ENCODE results near the gene ADARB1.

ADARB1 gene

GRCh38 chr21:45056296-45056904 is 18.0 kb upstream of the ADARB1 start:
- POLR2A ChIA-PET, result no interaction called here
- no peaks in the 10 kb centered on the region for H3K9me3 ChIP-seq (ENCODE audit: control insufficient read depth, insufficient read depth, low read depth, low read length)
- no peak overlapping the region for H3K27ac ChIP-seq (ENCODE audit: extremely low read depth, low read depth, low read length)
- CTCF ChIA-PET, result interaction anchor here (0.8 kb wide), 1 partner anchor 626 kb away, joined by 5 read pairs; no protein-coding TSS in a partner anchor
- H3K4me1 ChIP-seq (ENCODE audit: control insufficient read depth, insufficient read depth, low read length), result no peaks in the 10 kb centered on the region
- TF ChIP-seq PBX3 (CRISPR knock-in tag; IDR thresholded peaks at IDR 0.05) (no peak), ZFP37 (tag by site-specific recombination; IDR thresholded peaks at IDR 0.05) (no peak), ZNF645 (tag by site-specific recombination; IDR thresholded peaks at IDR 0.05) (no peak), GFI1B (tag by site-specific recombination; IDR thresholded peaks at IDR 0.05) (no peak), ZNF37A (tag by site-specific recombination; IDR thresholded peaks at IDR 0.05) (no peak), ZNF132 (tag by site-specific recombination; IDR thresholded peaks at IDR 0.05; ENCODE audit: borderline replicate concordance) (no peak), CTCF (tag by site-specific recombination; IDR thresholded peaks at IDR 0.05) (no peak), ZNF692 (tag by site-specific recombination; IDR thresholded peaks at IDR 0.05) (no peak), ZNF140 (tag by site-specific recombination; IDR thresholded peaks at IDR 0.05) (no peak), ZNF560 (tag by site-specific recombination; IDR thresholded peaks at IDR 0.05; ENCODE audit: borderline replicate concordance) (no peak), ZSCAN30 (tag by site-specific recombination; IDR thresholded peaks at IDR 0.05) (no peak), ZNF626 (tag by site-specific recombination; IDR thresholded peaks at IDR 0.05) (no peak), ZBTB21 (tag by site-specific recombination; IDR thresholded peaks at IDR 0.05) (no peak), ZBTB1 (tag by site-specific recombination; IDR thresholded peaks at IDR 0.05) (no peak), ZNF621 (tag by site-specific recombination; IDR thresholded peaks at IDR 0.05) (no peak), HOXA7 (CRISPR knock-in tag; IDR thresholded peaks at IDR 0.05; ENCODE audit: borderline replicate concordance) (no peak), ZNF768 (tag by site-specific recombination; IDR thresholded peaks at IDR 0.05) (no peak), TCF7L2 (IDR thresholded peaks at IDR 0.05; ENCODE audit: borderline replicate concordance, low read depth, low read length) (no peak), ZNF513 (tag by site-specific recombination; IDR thresholded peaks at IDR 0.05) (no peak)
- H3K36me3 ChIP-seq (ENCODE audit: control insufficient read depth in 2 of 2, insufficient read depth in 1 of 2, low read length in 2 of 2), result no peaks in the 10 kb centered on the region
- no peak overlapping the region for H3K4me3 ChIP-seq (ENCODE audit: low read depth, low read length)
